IMR-90 (cell line): Measurements from ENCODE around the gene CYP26B1. TPM values are rescaled to one million over a fixed set of nuclear protein-coding genes. Genes with fewer than 3 reads are reported as not detected.

Experiments used
- ATAC-seq: fragments of 200-7000 bp; cut with Tn5 transposase; 2 replicates; pipeline ENCODE4 v1.9.1; 2020; ENCODE audit warnings: low read depth, mild to moderate bottlenecking, moderate library complexity
- BruUV-seq: library from RNA; stranded (reverse); fragments of 400-500 nt; replicated peaks from 2 replicates; lab custom pipeline; 2021; lab: Mats Ljungman, UMichigan
- CTCF ChIA-PET: fragments of 300-600 bp; formaldehyde crosslinking; extraction: SDS; loops from one replicate; lab custom pipeline; 2021; ENCODE audit warnings: antibody characterized with exemption; lab: Yijun Ruan, JAX
- POLR2A ChIA-PET: fragments of 300-600 bp; sonication (Branson Sonifier 250); formaldehyde crosslinking; loops from one replicate; lab custom pipeline; 2022; ENCODE audit warnings: antibody characterized with exemption; ENCODE audit not compliant: unreplicated experiment; lab: Charles Lee
- DNase-seq: peaks from one replicate; pipeline ENCODE4 v3.0.0; 2013
- H2AFZ ChIP-seq: replicated peaks from 2 replicates; pipeline ENCODE3; 2013; ENCODE audit warnings: low read length, mild to moderate bottlenecking; ENCODE audit not compliant: poor library complexity
- H2AK5ac ChIP-seq: 2 replicates; pipeline ENCODE4 v1.6.1; 2013; ENCODE audit warnings: low read depth, low read length, inconsistent platforms
- H2AK9ac ChIP-seq: replicated peaks from 2 replicates; pipeline ENCODE3; 2013; ENCODE audit warnings: mild to moderate bottlenecking, low read depth, low read length, moderate library complexity; ENCODE audit not compliant: poor library complexity
- H2BK120ac ChIP-seq: 2 replicates; pipeline ENCODE4 v1.6.1; 2013; ENCODE audit warnings: low read depth, low read length, inconsistent platforms
- H2BK15ac ChIP-seq: 3 replicates; pipeline ENCODE4 v1.6.1; 2013; ENCODE audit warnings: low read depth, low read length, inconsistent platforms
- H2BK20ac ChIP-seq: 2 replicates; pipeline ENCODE4 v1.6.1; 2013; ENCODE audit warnings: low read depth, mild to moderate bottlenecking, inconsistent platforms, low read length, moderate library complexity
- H2BK5ac ChIP-seq: 2 replicates; pipeline ENCODE4 v1.6.1; 2013; ENCODE audit warnings: mild to moderate bottlenecking, low read depth, low read length, inconsistent platforms; ENCODE audit not compliant: poor library complexity, severe bottlenecking
- H3K14ac ChIP-seq: replicated peaks from 2 replicates; pipeline ENCODE4 v1.6.1; 2013; ENCODE audit warnings: low read depth, low read length, inconsistent platforms
- H3K18ac ChIP-seq: 2 replicates; pipeline ENCODE4 v1.6.1; 2013; ENCODE audit warnings: low read depth, low read length, control low read depth
- H3K23ac ChIP-seq: 2 replicates; pipeline ENCODE4 v1.6.1; 2013; ENCODE audit warnings: low read depth, low read length, inconsistent platforms
- H3K27ac ChIP-seq: 2 replicates; pipeline ENCODE4 v1.5.1; 2013; ENCODE audit warnings: mild to moderate bottlenecking, control low read depth, low read length; ENCODE audit not compliant: insufficient read depth
- H3K27me3 ChIP-seq: 2 replicates; pipeline ENCODE4 v1.6.1; 2013; ENCODE audit warnings: low read length; ENCODE audit not compliant: control insufficient read depth, insufficient read depth
- H3K36me3 ChIP-seq: 2 replicates; pipeline ENCODE4 v1.6.1; 2013; ENCODE audit warnings: low read length, mixed read lengths; ENCODE audit not compliant: control insufficient read depth, insufficient read depth
- H3K4ac ChIP-seq: 2 replicates; pipeline ENCODE4 v1.6.1; 2013; ENCODE audit warnings: low read depth, low read length, inconsistent platforms
- H3K4me1 ChIP-seq: 2 replicates; pipeline ENCODE4 v1.6.1; 2013; ENCODE audit warnings: low read length, mixed read lengths; ENCODE audit not compliant: control insufficient read depth, insufficient read depth
- H3K4me2 ChIP-seq: 2 replicates; pipeline ENCODE4 v1.6.1; 2013; ENCODE audit warnings: low read depth, mild to moderate bottlenecking, control low read depth, low read length, moderate library complexity
- H3K4me3 ChIP-seq: 2 replicates; pipeline ENCODE4 v1.5.1; 2013; ENCODE audit warnings: low read depth, mild to moderate bottlenecking, control low read depth, low read length, moderate library complexity; ENCODE audit not compliant: insufficient read depth
- H3K56ac ChIP-seq: 2 replicates; pipeline ENCODE4 v1.6.1; 2013; ENCODE audit warnings: low read length, inconsistent platforms; ENCODE audit not compliant: insufficient read depth; ENCODE audit errors: extremely low read depth
- H3K79me1 ChIP-seq, 2 experiments: 2 replicates each; pipeline ENCODE4 v1.6.1; 2013; ENCODE audit warnings: low read length in 2 of 2, inconsistent platforms in 1 of 2, low read depth in 1 of 2
- H3K9ac ChIP-seq: 2 replicates; pipeline ENCODE4 v1.6.1; 2013; ENCODE audit warnings: low read depth, low read length, control low read depth
- H3K9me1 ChIP-seq: 2 replicates; pipeline ENCODE4 v1.6.1; 2013; ENCODE audit warnings: low read length, inconsistent platforms; ENCODE audit not compliant: insufficient read depth
- H3K9me3 ChIP-seq: 2 replicates; pipeline ENCODE4 v1.6.1; 2013; ENCODE audit warnings: low read length; ENCODE audit not compliant: control insufficient read depth, insufficient read depth
- H4K20me1 ChIP-seq: 2 replicates; pipeline ENCODE4 v1.6.1; 2013; ENCODE audit warnings: low read length, inconsistent platforms; ENCODE audit not compliant: insufficient read depth
- H4K5ac ChIP-seq: 2 replicates; pipeline ENCODE4 v1.6.1; 2013; ENCODE audit warnings: mild to moderate bottlenecking, low read depth, low read length, control low read depth
- H4K8ac ChIP-seq, 2 experiments: 2 replicates each; pipeline ENCODE4 v1.6.1; 2013; ENCODE audit warnings: low read depth in 2 of 2, low read length in 2 of 2, control low read depth in 1 of 2, inconsistent platforms in 1 of 2
- H4K91ac ChIP-seq: 2 replicates; pipeline ENCODE4 v1.6.1; 2013; ENCODE audit warnings: low read depth, low read length, inconsistent platforms; ENCODE audit not compliant: insufficient read depth
- BHLHE40 ChIP-seq: fragments of 150-350 bp; IDR thresholded peaks from 2 replicates; pipeline ENCODE4 v1.6.1; 2016; ENCODE audit warnings: mild to moderate bottlenecking, low read depth, low read length
- CEBPB ChIP-seq: IDR thresholded peaks from 2 replicates; pipeline ENCODE4 v1.6.1; 2012; ENCODE audit warnings: low read depth, low read length, improper control_type of control experiment
- CHD1 ChIP-seq: IDR thresholded peaks from 2 replicates; pipeline ENCODE4 v1.6.1; 2012; ENCODE audit warnings: low read depth, low read length, improper control_type of control experiment
- ELK1 ChIP-seq: fragments of 150-350 bp; IDR thresholded peaks from 2 replicates; pipeline ENCODE4 v1.6.1; 2016; ENCODE audit warnings: low read depth, mild to moderate bottlenecking, low read length, moderate library complexity, borderline replicate concordance
- MAFK ChIP-seq: IDR thresholded peaks from 2 replicates; pipeline ENCODE4 v1.6.1; 2012; ENCODE audit warnings: low read depth, low read length, improper control_type of control experiment
- MXI1 ChIP-seq: IDR thresholded peaks from 2 replicates; pipeline ENCODE4 v1.6.1; 2012; ENCODE audit warnings: low read depth, mild to moderate bottlenecking, low read length, moderate library complexity, borderline replicate concordance
- NFE2L2 ChIP-seq: fragments of 150-350 bp; IDR thresholded peaks from 2 replicates; pipeline ENCODE4 v1.6.1; 2016; ENCODE audit warnings: low read depth, mild to moderate bottlenecking, low read length
- POLR2A ChIP-seq: IDR thresholded peaks from 2 replicates; pipeline ENCODE4 v1.6.1; 2012; ENCODE audit warnings: mild to moderate bottlenecking, low read depth, low read length
- RAD21 ChIP-seq: IDR thresholded peaks from 2 replicates; pipeline ENCODE4 v1.6.1; 2012; ENCODE audit warnings: low read length, improper control_type of control experiment
- RCOR1 ChIP-seq: IDR thresholded peaks from 2 replicates; pipeline ENCODE4 v1.6.1; 2012; ENCODE audit warnings: mild to moderate bottlenecking, low read length, improper control_type of control experiment; ENCODE audit not compliant: insufficient replicate concordance
- USF2 ChIP-seq: fragments of 150-350 bp; IDR thresholded peaks from 2 replicates; pipeline ENCODE4 v1.6.1; 2017; ENCODE audit warnings: mild to moderate bottlenecking, antibody characterized with exemption, low read length, low read depth
- WGBS, 2 experiments: methylation state at CpG; one replicate each; pipeline versions ENCODE4 v1.1.5 to v1.1.7; 2013; ENCODE audit warnings: missing lambda C conversion rate in 2 of 2; ENCODE audit not compliant: insufficient read length in 1 of 2; ENCODE audit errors: extremely low coverage in 2 of 2; 5-methylcytosine and 5-hydroxymethylcytosine counted together
- dilution Hi-C: fragments of 300-500 bp; cut with HindIII; formaldehyde crosslinking; loops from one replicate; pipeline ENCODE4 v1.14.3; 2018; ENCODE audit warnings: low sequenced_read_pairs; ENCODE audit not compliant: unreplicated experiment
- in situ Hi-C: fragments of 300-500 bp; cut with MboI; formaldehyde crosslinking; loops from 3 replicates; pipeline ENCODE4 v1.14.3; 2019; ENCODE audit warnings: low sequenced_read_pairs, inconsistent platforms, mixed read lengths
- intact Hi-C: fragments of 100-400 bp; cut with micrococcal nuclease; formaldehyde crosslinking; loops from 2 replicates; pipeline ENCODE4 v1.10.0; 2022
- polyA plus RNA-seq, 3 experiments: library from polyadenylated mRNA; depleted of rRNA; stranded (reverse); fragments of >200 nt; gene quantifications; 2 replicates each; pipeline ENCODE4 v1.2.3, GENCODE V29; 2012; ENCODE audit warnings: low replicate concordance in 1 of 3
- total RNA-seq: library from RNA; depleted of rRNA; stranded (reverse); fragments of >200 nt; gene quantifications from 2 replicates; pipeline ENCODE4 v1.2.3, GENCODE V29; 2012

CYP26B1 gene
- total and polyA plus RNA-seq, 2 of the 4 experiments (the other 2 are of a cell fraction), result 0.02 TPM; not detected in 1

GRCh38 chr2:72144274-72144631 lies 3.4 kb downstream of the CYP26B1 start:
- Histone ChIP-seq H3K4me1 (peaks cover 8% of the 10 kb centered on the region; the same call in 1 of the 2 replicates), H3K23ac (no peak overlapping the region), H3K36me3 (no peaks in the 10 kb centered on the region), H3K27me3 (peaks cover 80% of the 10 kb centered on the region), H3K9me3 (peaks cover 9% of the 10 kb centered on the region), H4K20me1 (no peaks in the 10 kb centered on the region; the same call in 1 of the 2 replicates), H3K4ac (no peak overlapping the region), H2BK20ac (no peak overlapping the region), H4K5ac (no peak overlapping the region), H3K9me1 (no peaks in the 10 kb centered on the region), H2BK5ac (no peak overlapping the region), H2AK9ac (no peak overlapping the region), H2BK120ac (no peak overlapping the region), H3K4me2 (no peak overlapping the region), H3K18ac (no peak overlapping the region), H3K79me1 (no peaks in the 10 kb centered on the region), H3K56ac (no peak overlapping the region), H2BK15ac (no peak overlapping the region), H2AFZ (no peak overlapping the region), H3K4me3 (no peak overlapping the region), H3K27ac (no peak overlapping the region), H4K8ac (no peak overlapping the region), H2AK5ac (no peak overlapping the region), H3K14ac (no peak overlapping the region), H4K91ac (no peak overlapping the region), H3K9ac (no peak overlapping the region)
- ChIA-PET POLR2A (no interaction called here), CTCF (no interaction called here)
- no peak for TF ChIP-seq RAD21
- no peak for TF ChIP-seq NFE2L2
- TF ChIP-seq ELK1, result no peak
- no peak for TF ChIP-seq MAFK
- TF ChIP-seq POLR2A, result no peak
- no peak for TF ChIP-seq RCOR1
- no peak for TF ChIP-seq BHLHE40
- no peak for TF ChIP-seq CEBPB
- no peak for TF ChIP-seq USF2
- no peak for TF ChIP-seq CHD1
- no peak for TF ChIP-seq MXI1
- WGBS, 2 experiments, result 7% methylated on average over 5 of the region's 23 CpGs; no CpG with 5 or more reads in 1 of the 2 experiments
- no peak for ATAC-seq
- BruUV-seq, result no TSS peak
- dilution Hi-C loops (no loop called here), intact Hi-C loops (no loop called here), in situ Hi-C loops (no loop called here)
- DNase-seq, result no peak
